Heart right ventricle (tissue), 16 donors: ENCODE data around the gene SEC14L6. TPM values are rescaled to one million over a fixed set of nuclear protein-coding genes. Genes with fewer than 3 reads are reported as not detected.
"Not testable (repeated sequence)": the region's sequence is repeated elsewhere in the genome, so short reads cannot be mapped to it uniquely, and the experiment has no call there.

Source experiments
- ATAC-seq, 8 donors: fragments of 200-7000 bp; cut with Tn5 transposase; one replicate each; pipeline ENCODE4 v1.9.1; 2020; ENCODE audit warnings: mild to moderate bottlenecking in 8 of 8, moderate library complexity in 8 of 8, moderate number of reproducible peaks in 1 of 8
- DNase-seq, 2 donors: peaks; one replicate each; pipeline ENCODE4 v3.0.0-alpha.2; 2020
- H3K27ac ChIP-seq, 10 donors: fragments of 200-600 bp; sonication (generic) in 2 of 10; one replicate each; pipeline versions ENCODE4 v1.5.0 to v1.8.0; 2020 to 2022; ENCODE audit warnings: mild to moderate bottlenecking in 3 of 10
- H3K27me3 ChIP-seq, 7 donors: fragments of 200-600 bp; one replicate each; pipeline ENCODE4 v1.8.0; 2021 to 2022; ENCODE audit warnings: mild to moderate bottlenecking in 2 of 7
- H3K36me3 ChIP-seq, 9 donors: fragments of 200-600 bp; sonication (generic) in 1 of 9; one replicate each; pipeline versions ENCODE4 v1.5.0 to v1.8.0; 2020 to 2022; ENCODE audit warnings: mild to moderate bottlenecking in 2 of 9
- H3K4me1 ChIP-seq, 9 donors: fragments of 200-600 bp; sonication (generic) in 1 of 9; one replicate each; pipeline versions ENCODE4 v1.5.0 to v1.8.0; 2020 to 2022; ENCODE audit warnings: mild to moderate bottlenecking in 4 of 9
- H3K4me3 ChIP-seq, 10 donors: fragments of 200-600 bp; sonication (generic) in 2 of 10; one replicate each; pipeline versions ENCODE4 v1.5.0 to v1.8.0; 2020 to 2022; ENCODE audit warnings: mild to moderate bottlenecking in 7 of 10, moderate library complexity in 2 of 10
- H3K9me3 ChIP-seq, 11 donors: fragments of 200-600 bp in 10 of 11; sonication (generic) in 2 of 11; one replicate each; pipeline versions ENCODE4 v1.5.0 to v1.8.0; 2013 to 2022; ENCODE audit warnings: mild to moderate bottlenecking in 2 of 11, control low read depth in 1 of 11, moderate library complexity in 1 of 11
- CTCF ChIP-seq, 9 donors: fragments of 200-600 bp; sonication (generic) in 2 of 9; IDR thresholded peaks; one replicate each; pipeline versions ENCODE4 v1.5.0 to v1.8.0; 2021 to 2022; ENCODE audit warnings: antibody characterized with exemption in 9 of 9, mild to moderate bottlenecking in 5 of 9, moderate library complexity in 1 of 9
- WGBS, 2 donors: extraction: QIAGEN DNeasy Blood & Tissue Kit; methylation state at CpG; one replicate each; pipeline ENCODE4 v1.1.7; 2013; ENCODE audit warnings: inconsistent platforms in 1 of 2; 5-methylcytosine and 5-hydroxymethylcytosine counted together
- intact Hi-C, 10 donors: fragments of 100-400 bp; cut with DNase I; formaldehyde crosslinking; loops; one replicate each; pipeline versions ENCODE4 v1.11.1 to v1.14.2; 2022
- polyA plus RNA-seq, 2 donors: library from polyadenylated mRNA; stranded (reverse); fragments of 200-250 nt; gene quantifications; one replicate each; pipeline ENCODE4 v1.2.3, GENCODE V29; 2013
- total RNA-seq, 10 donors: library from RNA; stranded (reverse); fragmentation: NEBNext Ultra II Directional in 3 of 10; extraction: Animal tissue kit (Norgen Biotek cat#: 25700) in 3 of 10; gene quantifications; one replicate each; pipeline versions ENCODE4 v1.2.1 to v1.2.4, GENCODE V29; 2021 to 2023
- donor health status: Arrhythmogenic right ventricular cardiomyopathy.
- donor health status: ischemic (EF 13 %, LVEDD 7.1; RV severe dilation, severe dysfunction).
- donor health status: healthy with polysubstance abuse.
- donor health status: DM: no; HTN: yes; CAD: no.
- donor health status: DM: no; HTN: no; CAD: no.
- donor health status: ischemic (EF 25% LVEDD 6.9; RV normal size, moderate dysfunction).
- donor health status: ischemic (EF 25% LVEDD 5.7; RV mildly dilated, moderate dysfunction).
- donor health status: healthy.
- donor health status: DM: yes; HTN: yes; CAD: no.
- donor health status: Ischemic cardiomyopathy.
- donor health status: ischemic (EF 35%, LVEDD 5.7; RV mildly dilated, moderate dysfunction).
- donor health status: nonischemic (EF 11% LVEDD 7.7; RV severe dilation, severe dysfunction).
- donor health status: DM: yes; HTN: yes; CAD: no.
- donor health status: PGD.
- donor health status: ischemic (EF 29% LVEDD 5.4; RV normal size, mild dysfunction).
- donor health status: nonischemic (EF 23%, LVEDD 6.1; RV moderate dilation, normal function).

The SEC14L6 gene
- total and polyA plus RNA-seq, 12 donors = 0.11 to 0.37 (median 0.25) TPM; not detected in 7

DNA sequence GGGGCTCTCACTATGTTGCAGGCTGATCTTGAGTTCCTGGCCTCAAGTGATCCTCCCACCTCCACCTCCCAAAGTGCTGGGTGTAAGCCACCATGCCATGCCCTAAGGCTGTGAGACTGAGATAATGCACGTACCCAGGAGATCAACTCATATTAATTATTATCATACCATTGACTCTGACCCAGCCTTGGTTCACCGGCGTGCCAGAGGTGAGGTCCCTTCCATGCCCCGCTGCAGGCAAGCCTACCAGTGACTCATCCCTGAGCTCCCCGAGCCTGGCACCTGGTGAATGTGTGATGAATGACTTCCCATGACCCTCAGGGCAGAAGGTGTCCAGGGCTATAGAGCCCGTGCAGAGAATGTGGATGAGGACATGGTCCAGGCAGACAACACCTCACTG is 15.8 kb upstream of the SEC14L6 start:
- 81 to 85% methylated on average over 6 of the region's 6 CpGs for WGBS, 2 donors
- intact Hi-C loops = no loop called here

DNA sequence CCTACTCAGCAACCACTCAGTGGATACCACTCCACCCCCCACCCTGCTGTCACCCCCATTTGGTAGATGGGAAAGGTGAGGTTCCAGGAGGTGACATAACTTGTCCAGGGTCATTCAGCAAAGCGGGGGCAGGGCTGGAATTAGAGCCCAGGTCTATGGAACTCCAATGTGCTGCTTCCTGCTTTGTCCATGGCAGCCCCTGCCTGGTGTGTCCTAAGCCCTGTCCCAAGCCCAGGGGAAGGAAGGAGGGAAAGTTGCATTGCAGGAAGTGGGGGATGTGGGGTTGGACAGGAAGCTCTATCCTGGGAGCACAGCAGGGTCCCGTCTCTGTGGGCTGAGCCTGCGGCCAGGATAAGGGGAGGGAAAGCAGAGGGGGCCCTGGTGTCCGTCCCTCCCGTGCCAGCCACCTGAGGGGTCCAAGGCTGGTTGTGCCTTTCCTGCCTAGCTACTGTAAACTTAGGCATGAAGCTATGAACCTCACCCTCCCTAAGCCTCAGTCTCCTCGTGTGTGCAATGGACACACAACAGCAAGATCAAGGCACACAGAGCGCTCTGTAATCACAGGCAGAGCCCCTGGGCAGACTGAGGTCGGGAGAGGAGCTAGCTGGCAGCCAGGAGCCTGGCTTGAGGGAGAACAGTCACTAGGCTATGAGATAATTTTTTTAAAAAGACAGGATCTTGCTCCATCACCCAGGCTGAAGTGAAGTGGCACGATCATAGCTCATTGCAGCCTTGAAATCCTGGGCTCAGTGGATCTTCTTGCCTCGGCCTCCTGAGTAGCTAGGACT is 15.1 kb upstream of the SEC14L6 start:
- ATAC-seq (no peak), DNase-seq (no peak)
- 56 to 57% methylated on average over 10 of the region's 10 CpGs for WGBS, 2 donors
- intact Hi-C loops = no loop called here
- no peak overlapping the region for H3K27ac ChIP-seq
- no peaks in the 10 kb centered on the region for H3K9me3 ChIP-seq
- no peak overlapping the region for H3K4me3 ChIP-seq
- H3K27me3 ChIP-seq = peaks cover 0 to 7% (median 0%) of the 10 kb centered on the region in 7 donors
- TF ChIP-seq CTCF (IDR thresholded peaks at IDR 0.05) = no peak
- no peaks in the 10 kb centered on the region for H3K4me1 ChIP-seq
- no peaks in the 10 kb centered on the region for H3K36me3 ChIP-seq

More for the DNA sequence above, 15.8 kb upstream of the SEC14L6 start:
- Histone ChIP-seq H3K27me3 (peaks cover 0 to 10% (median 5%) of the 10 kb centered on the region in 7 donors), H3K27ac (no peak overlapping the region), H3K4me1 (no peaks in the 10 kb centered on the region), H3K9me3 (no peaks in the 10 kb centered on the region), H3K36me3 (no peaks in the 10 kb centered on the region), H3K4me3 (no peak overlapping the region)
- TF ChIP-seq CTCF (IDR thresholded peaks at IDR 0.05) = no peak
- ATAC-seq (no peak), DNase-seq (no peak)

DNA sequence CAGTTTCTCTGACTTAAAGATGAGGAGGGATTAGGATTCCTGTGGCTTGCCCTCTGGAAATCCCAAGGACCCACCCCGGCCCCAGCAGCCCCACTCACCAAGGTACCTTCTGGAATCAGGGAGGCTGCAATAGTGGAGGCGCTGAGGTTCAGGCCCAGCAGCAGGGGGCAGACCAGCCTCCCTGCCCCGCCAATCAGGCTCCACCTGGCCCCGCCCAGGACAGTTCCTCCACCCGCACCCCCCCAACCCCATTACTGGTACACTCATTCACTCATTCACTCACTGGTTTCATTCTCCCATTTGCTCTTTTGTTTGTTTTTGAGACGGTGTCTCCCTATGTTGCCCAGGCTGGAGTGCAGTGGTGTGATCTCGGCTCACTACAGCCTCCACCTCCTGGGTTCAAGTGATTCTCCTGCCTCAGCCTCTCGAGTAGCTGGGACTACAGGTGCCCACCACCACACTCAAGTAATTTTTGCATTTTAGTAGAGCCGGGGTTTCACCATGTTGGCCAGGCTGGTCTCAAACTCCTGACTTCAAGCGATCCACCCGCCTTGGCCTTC is 14.2 kb upstream of the SEC14L6 start:
- intact Hi-C loops, DNase-seq: not testable (repeated sequence)
- WGBS, 2 donors = 85 to 90% methylated on average over 11 of the region's 11 CpGs

DNA sequence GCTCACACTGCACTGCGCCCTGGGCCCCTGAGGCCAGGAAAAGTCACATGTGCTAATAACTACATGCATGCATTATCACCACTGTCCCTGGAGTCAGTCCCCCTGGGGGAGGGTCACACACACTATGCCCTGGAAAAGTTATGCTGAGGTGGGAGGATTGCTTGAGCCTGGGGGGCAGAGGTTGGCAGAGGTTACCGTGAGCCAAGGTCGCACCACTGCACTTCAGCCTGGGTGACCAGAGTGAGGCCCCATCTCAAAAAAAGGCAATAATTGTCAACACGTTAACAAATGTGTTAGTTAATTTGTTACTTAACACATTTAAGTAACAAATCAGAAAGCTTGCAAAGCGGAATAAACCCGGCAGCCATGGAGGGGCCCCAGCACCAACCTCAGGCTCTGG is 13.3 kb upstream of the SEC14L6 start:
- peaks cover 0 to 5% (median 0%) of the 10 kb centered on the region in 7 donors for H3K27me3 ChIP-seq
- no peak for TF ChIP-seq CTCF (IDR thresholded peaks at IDR 0.05)
- intact Hi-C loops = no loop called here
- ATAC-seq (no peak), DNase-seq (no peak)
- H3K36me3 ChIP-seq = no peaks in the 10 kb centered on the region
- no peak overlapping the region for H3K4me3 ChIP-seq
- no peaks in the 10 kb centered on the region for H3K9me3 ChIP-seq
- no peak overlapping the region for H3K27ac ChIP-seq
- 79 to 86% methylated on average over 6 of the region's 6 CpGs for WGBS, 2 donors
- no peaks in the 10 kb centered on the region for H3K4me1 ChIP-seq

More for the DNA sequence above, 14.2 kb upstream of the SEC14L6 start:
- H3K27ac ChIP-seq, H3K9me3 ChIP-seq, H3K36me3 ChIP-seq, H3K4me1 ChIP-seq, H3K4me3 ChIP-seq, ATAC-seq, H3K27me3 ChIP-seq: not testable (repeated sequence)

DNA sequence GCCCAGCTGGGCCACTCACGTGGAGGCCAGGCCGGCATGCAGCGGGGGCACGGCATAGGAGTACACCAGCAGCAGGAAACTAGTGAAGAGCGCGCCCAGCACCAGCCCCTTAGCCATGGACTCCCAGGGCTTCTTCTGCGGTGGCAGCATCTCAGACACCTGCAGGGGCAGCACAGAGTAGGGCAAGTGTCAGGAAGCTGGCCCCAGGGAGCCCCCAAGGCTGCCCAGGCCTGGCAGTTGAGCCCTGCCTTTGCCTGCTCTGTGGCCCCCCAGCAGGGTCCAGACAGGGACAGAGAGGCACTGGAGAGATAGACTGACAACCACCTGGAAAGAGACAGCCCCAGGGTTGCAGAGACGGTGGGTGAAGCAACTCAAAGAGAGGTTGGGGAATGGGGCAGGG is 10.7 kb upstream of the SEC14L6 start:
- no peak for ATAC-seq
- intact Hi-C loops = no loop called here
- H3K4me3 ChIP-seq = no peak overlapping the region
- H3K9me3 ChIP-seq = no peaks in the 10 kb centered on the region
- peaks cover 0 to 5% (median 0%) of the 10 kb centered on the region in 7 donors for H3K27me3 ChIP-seq
- WGBS, 2 donors = 79 to 81% methylated on average over 8 of the region's 8 CpGs
- H3K36me3 ChIP-seq = no peaks in the 10 kb centered on the region
- no peaks in the 10 kb centered on the region for H3K4me1 ChIP-seq
- no peak overlapping the region for H3K27ac ChIP-seq
- TF ChIP-seq CTCF (IDR thresholded peaks at IDR 0.05) = no peak
- no peak for DNase-seq
